Cardiac septum (tissue), 1 donor: ENCODE measurements around the gene ACAA1. TPM values are rescaled to one million over a fixed set of nuclear protein-coding genes. Genes with fewer than 3 reads are reported as not detected.

ENCODE experiments used
- DNase-seq: peaks from one replicate; pipeline ENCODE4 v3.0.0-alpha.2; 2020; ENCODE audit warnings: low spot score
- intact Hi-C: fragments of 100-400 bp; cut with DNase I; formaldehyde crosslinking; loops from one replicate; pipeline ENCODE4 v1.14.0; 2022
- total RNA-seq: library from RNA; stranded (reverse); fragmentation: NEBNext Ultra II Directional; extraction: Animal tissue kit (Norgen Biotek cat#: 25700); gene quantifications from one replicate; pipeline ENCODE4 v1.2.1, GENCODE V29; 2021
- donor health status: DM: no; HTN: no; CAD: no.

ACAA1 gene
- total RNA-seq, 1 donor from 2014 or later = 86.8 TPM

DNA sequence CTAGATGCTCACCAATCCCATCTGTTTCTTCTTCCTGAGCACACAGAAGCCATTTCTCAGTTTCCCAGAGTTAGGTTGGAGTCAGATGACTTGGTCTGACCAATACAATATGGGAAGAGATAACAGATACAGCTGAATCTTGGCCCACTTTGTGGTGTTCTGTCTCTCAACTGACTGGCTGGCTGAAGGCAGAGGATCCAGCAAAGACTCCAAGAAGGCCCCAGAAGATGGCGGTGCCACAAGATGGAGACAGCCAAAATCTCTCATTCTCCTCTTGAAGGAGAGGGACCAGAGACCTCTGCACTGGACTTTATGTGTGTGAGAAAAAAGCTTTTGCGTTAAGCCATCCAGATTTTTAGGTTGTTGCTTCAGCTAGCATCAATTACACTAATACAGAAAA, 20.2 kb upstream of the ACAA1 start:
- DNase-seq = no peak
- intact Hi-C loops = no loop called here

DNA sequence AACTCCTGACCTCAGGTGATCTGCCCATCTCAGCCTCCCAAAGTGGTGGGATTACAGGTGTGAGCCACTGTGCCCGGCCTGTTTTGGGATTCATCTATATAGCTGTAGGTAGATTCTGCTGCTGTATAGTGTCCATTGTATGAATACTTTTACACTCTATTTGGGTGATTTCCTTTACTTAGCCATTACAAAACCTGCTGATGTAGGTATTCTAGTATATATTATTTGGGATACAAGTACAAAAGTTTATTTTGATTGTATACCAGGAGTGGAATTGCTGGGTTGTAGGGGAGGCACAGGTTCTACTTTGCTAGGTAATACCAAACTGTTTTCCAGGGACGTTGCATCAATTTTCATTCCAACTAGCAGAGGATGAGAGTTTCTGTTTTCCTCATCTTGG, 18.9 kb upstream of the ACAA1 start:
- DNase-seq = no peak
- intact Hi-C loops = no loop called here

DNA sequence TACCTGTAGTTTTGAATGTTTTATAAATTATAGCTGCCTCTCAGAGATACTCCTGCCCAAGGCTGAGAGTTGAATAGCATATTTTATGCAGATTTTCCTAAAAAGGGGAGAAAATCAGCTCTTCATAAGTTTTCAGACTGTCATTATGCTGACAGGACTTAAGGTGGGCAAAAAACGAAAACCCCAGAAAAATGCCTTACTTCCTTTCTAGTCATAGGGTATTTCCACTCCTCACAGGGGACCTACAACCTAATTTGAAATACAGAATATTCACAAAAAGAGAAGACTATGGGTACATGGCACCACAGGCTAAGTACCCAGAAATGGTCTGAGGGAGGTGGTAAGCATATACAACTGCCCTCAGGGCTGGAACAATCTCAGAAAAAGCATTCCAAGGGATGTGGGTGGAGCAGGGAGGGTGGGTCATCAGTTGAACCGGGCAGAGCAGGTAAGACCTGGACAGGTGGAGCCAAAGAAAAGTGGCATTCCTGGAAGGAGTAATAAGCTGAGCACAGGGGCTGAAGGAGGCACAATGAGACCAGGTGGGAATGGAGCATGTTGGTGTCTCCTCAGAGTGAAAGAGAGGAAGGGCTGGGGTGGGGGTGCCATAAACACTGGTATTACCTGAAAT, 17.8 kb upstream of the ACAA1 start:
- intact Hi-C loops = no loop called here
- no peak for DNase-seq

DNA sequence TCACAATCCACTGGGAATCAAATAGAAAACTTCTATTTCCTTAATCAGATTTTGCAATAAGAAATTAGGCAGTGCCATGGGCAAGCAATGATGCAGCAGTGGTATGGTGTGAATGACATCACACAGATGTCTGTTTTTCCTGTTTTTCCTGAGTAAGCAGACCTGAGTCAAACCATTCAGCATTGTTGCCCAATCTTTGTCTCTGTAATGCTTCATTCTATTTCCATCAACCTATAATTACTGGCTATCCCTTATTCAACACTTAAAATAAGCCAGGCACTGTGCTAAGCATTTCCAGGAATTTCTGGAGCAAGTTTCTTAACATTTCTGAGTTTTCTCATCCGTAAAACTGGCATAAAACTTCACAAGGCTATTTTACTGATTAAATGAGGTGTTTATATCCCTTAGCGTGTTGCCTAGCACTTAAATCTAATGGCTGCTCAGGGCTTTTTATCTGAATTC, 17.1 kb upstream of the ACAA1 start:
- DNase-seq = no peak
- intact Hi-C loops = no loop called here

DNA sequence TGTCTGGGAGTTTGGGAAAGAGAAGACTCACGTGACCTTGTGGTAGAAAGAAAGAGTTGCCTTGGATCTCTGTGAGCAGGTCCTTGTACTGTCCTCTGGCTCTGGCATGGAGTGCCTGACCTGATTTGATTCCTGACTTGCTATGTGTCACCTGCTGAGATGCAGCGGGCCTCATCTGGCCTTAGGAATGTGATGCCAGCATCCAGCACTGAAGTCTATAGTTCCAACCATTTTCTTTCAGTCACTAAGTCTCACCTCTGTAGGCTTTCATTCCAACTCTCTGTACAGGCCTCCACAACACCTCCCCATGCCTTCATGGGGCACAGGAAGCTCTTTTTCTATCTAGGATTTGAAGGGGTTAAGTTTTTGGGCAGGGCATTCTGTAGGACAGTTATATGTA, 16.3 kb upstream of the ACAA1 start:
- intact Hi-C loops = no loop called here
- DNase-seq = no peak

DNA sequence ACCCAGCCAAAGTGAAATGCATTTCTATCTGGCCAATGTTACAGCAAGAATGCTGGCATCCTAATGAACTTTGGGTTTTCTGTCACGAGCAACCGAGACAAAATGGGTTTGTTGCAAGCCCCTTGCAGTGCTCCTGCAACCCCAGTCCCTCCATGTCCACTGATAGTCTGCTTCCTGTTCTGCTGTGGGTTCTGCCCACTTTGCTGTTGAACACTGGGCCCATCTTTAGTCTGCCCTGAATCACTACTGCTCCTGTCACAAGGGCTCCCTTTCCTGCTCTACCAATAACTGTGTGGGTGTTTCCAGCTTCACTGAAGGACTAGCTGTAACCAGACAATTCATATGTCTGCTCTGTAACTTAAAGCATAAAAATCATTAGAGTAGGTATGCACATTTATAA, 15.7 kb upstream of the ACAA1 start:
- no peak for DNase-seq
- intact Hi-C loops = no loop called here

DNA sequence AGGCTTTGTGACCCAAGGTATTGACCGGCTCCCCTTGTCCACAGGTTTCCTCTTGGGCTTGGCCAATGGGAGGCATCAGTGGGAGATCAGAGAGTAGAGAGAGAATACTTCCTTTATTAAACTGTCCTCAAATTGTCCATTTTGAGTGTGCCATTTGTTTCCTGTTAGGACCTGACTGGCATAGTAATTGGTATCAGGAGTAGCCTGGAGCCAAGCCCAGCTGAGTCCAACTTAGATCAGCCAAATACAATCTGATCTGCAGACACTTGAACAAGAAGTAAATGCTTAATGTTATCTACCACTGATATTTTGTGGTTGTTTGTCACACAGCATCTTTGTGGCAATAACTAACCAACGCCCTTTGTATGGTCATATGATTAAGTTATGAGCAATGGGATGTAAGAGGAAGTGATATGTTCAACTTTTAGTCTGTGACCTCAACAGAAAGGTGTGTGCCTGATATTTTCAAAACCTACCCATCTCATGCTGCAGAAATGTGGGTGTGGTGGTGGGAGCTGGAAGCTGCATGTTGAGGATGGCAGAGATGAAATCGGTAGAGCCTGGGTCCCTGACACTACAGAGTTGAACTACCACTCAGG, 14.8 kb upstream of the ACAA1 start:
- no peak for DNase-seq
- intact Hi-C loops = no loop called here

DNA sequence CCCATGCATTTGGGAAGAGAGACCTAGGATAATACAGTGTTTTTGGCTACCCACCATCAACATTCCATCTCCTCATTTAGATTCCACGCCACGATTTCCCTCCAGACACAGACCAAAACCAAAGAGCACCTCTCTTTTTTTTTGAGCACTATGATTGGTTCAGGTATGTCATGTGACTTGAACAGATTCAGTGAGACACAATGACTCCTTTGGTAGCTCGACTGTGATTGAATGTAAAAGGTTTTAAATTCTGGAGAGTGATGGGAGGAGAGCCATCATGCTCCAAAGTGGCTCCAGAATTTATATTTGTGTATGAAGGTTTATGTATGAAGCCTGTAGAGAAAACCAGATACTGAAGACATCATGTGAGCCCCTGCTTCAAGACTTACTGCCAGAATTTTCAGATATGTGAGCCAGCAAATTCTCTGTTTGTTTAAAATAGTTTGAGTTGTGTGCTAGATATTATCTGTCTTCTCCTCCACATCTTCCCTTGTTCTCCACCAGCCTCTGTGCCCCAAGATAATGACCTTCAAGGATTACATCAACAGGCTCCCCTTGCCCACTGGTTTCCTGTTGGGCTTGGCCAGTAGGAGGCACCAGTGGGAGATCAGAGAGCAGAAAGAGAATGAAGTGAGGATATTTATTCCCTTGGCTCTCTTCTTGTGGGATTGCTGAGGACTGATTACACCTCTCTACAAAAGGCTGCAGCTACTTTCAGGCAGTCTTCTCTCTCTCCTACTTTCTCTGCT, 14.0 kb upstream of the ACAA1 start:
- intact Hi-C loops = no loop called here

DNA sequence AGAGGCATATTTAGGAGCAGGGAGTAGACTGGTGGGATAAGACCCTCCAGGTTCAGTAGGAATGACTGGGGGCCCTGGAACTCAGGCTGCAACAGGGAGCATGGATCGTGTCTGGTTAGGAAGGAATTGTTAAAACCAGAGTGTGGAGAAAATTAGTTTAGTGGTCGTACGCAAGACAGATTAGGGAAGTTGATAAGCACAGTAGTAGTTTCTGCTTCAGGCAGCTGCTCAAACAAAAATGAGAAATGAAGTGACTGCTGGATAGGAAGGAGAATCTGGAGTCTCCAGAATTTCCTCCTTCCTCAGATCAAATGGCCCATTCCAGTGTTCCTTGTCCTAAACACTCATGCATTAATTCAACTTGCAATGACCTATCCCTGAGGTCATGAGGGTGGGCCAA, 12.8 kb upstream of the ACAA1 start:
- no peak for DNase-seq
- intact Hi-C loops = no loop called here

More for the DNA sequence above, 14.0 kb upstream of the ACAA1 start:
- DNase-seq = no peak

DNA sequence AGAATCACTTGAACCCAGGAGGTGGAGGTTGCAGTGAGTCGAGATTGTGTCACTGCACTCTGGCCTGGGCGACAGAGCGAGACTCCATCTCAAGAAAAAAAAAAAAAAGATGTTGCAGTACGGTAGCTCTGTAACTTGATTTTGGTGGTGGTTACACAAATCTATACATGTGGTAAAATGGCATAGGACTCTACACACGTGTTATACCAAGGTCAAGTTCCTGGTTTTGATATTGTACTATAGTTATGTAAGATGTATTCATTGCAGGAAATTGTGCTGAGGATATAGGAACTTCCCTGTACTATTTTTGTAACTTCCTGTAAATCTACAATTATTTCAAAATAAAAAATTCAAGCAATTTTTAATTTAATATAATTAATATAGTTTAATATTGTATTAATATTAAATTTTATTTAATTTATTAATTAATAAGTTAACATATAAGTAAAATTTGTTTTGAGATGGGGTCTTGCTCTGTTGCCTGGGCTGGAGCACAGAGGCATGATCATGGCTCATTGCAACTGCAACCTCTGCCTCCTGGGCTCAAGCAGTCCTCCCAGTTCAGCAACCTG, 11.5 kb upstream of the ACAA1 start:
- intact Hi-C loops = no loop called here
- DNase-seq = no peak

DNA sequence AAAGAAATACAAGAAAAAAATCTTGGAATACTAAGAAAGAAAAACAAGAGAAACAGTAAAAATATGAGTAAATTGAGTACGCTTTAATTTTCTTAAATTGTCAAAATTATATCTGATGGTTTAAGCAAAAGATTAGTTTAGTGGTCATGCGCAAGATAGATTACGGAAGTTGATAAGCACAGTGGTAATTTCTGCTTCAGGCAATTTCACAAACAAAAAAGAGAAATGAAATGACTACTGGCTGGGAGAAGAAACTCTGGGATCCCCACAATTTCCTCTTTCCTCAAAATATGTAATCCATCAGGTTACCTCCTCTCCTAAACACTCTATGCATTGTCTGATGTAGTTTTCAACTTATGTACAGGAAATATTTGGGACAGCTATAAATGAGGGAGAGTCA, 10.5 kb upstream of the ACAA1 start:
- DNase-seq = no peak
- intact Hi-C loops = no loop called here

DNA sequence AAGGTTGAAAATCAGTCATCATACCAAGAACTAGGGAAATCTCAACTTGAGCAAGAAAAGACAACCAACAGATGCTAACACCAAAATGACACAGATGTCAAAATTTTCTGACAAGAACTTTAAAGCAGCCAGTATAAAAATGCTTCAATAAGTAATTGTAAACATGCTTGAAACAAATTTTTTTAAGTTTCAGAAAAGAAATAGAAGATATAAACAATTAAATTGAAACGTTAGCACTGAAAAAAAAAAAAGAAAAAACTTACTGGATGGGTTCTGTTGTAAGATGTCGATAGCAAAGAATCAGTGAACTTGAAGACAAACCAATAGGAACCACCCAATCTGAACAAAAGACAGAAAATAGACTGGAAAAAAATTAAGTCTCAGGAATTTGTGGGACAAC, 9.6 kb upstream of the ACAA1 start:
- no peak for DNase-seq
- intact Hi-C loops = no loop called here

DNA sequence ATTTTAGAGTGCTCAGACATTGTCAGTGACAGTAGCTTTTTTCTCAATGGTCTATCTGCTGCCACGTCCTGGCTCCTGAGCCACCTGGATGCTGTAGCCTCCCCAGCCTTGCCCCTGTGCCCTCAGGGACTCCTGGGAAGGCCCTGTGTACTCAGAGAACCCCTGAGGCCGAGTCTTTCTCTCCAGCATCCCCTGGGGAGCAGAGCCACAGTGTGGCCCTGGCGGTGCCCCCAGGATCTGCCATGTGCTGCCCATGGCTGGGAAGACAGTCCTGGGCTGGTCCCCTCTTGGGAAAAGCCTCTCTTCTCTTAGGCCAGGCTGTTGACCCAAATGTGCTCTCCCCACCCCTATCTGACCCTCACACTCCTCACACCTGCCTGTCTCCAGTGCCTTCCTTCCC, 6.6 kb upstream of the ACAA1 start:
- intact Hi-C loops = no loop called here
- no peak for DNase-seq

DNA sequence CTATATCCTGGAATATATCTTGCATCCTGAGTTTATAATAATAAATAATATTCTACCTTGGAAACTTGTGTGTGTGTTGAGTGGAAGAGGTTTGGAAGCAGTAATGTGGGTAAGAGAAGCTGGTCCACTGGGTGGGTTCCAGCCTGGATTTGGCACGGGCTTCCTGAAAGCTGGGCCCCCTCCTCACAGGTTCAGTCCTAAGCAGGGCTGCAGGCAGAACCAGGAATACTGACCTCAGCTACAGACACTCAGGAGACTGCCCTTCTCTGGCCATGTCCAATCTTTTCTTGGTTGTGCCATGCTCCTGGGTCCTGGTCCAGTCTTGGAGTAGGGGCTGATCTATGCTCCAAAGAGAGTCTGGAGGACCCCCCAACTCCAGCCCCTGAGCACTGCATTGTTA, 6.0 kb upstream of the ACAA1 start:
- intact Hi-C loops = no loop called here
- no peak for DNase-seq

DNA sequence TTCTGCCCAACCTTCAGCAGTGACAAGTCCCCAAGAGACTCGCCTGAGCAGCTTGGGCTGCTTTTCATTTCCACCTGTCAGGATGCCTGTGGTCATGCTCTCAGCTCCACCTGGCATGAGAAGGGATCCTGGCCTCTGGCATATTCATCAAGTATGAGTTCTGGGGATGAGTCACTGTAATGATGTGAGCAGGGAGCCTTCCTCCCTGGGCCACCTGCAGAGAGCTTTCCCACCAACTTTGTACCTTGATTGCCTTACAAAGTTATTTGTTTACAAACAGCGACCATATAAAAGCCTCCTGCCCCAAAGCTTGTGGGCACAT, 5.0 kb upstream of the ACAA1 start:
- no peak for DNase-seq
- intact Hi-C loops = no loop called here

DNA sequence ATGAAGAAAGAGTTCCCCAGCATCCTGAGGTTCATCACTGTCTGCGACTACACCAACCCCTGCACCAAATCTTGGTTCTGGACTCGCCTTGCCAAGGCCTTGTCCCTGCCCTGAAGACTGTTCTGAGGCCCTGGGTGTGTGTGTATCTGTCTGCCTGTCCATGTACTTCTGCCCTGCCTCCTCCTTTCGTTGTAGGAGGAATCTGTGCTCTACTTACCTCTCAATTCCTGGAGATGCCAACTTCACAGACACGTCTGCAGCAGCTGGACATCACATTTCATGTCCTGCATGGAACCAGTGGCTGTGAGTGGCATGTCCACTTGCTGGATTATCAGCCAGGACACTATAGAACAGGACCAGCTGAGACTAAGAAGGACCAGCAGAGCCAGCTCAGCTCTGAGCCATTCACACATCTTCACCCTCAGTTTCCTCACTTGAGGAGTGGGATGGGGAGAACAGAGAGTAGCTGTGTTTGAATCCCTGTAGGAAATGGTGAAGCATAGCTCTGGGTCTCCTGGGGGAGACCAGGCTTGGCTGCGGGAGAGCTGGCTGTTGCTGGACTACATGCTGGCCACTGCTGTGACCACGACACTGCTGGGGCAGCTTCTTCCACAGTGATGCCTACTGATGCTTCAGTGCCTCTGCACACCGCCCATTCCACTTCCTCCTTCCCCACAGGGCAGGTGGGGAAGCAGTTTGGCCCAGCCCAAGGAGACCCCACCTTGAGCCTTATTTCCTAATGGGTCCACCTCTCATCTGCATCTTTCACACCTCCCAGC, 4.4 kb upstream of the ACAA1 start:
- intact Hi-C loops = no loop called here
- no peak for DNase-seq

DNA sequence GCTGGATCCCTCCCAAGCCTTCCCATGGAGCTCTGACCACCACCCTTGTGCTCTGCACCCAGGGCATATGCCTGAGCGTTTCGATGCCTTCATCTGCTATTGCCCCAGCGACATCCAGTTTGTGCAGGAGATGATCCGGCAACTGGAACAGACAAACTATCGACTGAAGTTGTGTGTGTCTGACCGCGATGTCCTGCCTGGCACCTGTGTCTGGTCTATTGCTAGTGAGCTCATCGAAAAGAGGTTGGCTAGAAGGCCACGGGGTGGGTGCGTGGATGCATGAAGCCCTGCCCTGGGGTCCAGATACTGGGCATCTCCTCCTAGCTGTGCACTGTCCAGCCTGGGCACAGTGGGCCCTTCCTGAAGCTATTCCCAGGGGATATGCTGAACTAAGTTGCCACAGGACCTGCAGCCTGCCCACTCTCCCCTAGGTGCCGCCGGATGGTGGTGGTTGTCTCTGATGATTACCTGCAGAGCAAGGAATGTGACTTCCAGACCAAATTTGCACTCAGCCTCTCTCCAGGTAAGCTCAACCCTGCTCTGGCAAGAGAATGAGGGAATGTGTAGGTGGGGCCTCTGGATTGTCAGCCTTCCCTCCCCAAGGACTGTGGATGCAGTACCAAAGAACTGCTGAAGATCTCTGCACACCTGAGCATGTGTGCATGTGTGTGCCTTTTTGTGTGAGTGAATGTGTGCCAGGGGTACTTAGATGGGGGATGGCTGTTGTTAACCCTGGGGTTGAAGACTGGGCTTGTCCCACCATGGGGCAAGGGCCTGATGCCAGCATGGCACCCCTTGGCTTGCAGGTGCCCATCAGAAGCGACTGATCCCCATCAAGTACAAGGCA, 3.6 kb upstream of the ACAA1 start:
- no peak for DNase-seq
- intact Hi-C loops = no loop called here

DNA sequence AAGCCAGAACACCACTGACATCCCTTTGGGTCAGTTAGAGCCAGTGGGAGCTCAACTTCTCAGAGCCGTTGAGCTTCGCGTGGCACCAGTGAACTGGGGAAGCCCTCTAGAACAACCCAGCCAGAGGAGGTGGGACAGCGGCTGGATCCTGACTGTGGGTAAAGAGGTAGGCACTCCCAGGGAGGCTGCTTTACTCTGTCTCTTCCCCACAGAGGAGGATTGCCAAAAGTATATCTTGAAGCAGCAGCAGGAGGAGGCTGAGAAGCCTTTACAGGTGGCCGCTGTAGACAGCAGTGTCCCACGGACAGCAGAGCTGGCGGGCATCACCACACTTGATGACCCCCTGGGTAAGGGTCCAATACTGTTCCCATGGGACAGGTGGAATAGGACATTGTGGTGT, 2.7 kb upstream of the ACAA1 start:
- no peak for DNase-seq
- intact Hi-C loops = loop anchor here (5.0 kb wide), 1 partner anchor 208 kb away; the partner anchor contains the start of gene XYLB

DNA sequence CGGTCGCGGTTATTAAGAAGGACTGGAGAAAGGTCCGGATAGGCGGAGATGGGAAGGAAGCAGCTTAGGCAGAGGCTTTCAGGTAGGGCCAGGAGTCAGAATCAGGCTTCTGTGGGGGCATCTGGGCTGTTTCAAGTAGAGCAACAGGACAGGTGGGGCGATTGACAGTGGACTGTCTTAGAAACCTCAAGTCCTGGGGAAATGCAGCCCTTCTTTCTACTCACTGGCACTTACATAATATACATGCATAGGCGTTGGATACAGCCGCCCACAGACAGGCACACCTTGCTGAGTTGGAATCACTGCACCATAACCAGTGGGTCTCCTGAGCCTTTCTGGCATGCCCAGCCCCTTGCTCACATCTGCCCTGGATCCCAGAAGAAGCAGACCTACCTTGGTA, 2.3 kb upstream of the ACAA1 start:
- intact Hi-C loops = loop anchor here (5.0 kb wide), 1 partner anchor 208 kb away; the partner anchor contains the start of gene XYLB
- DNase-seq = no peak
